ENCODE data around the gene RELCH. TPM values are rescaled to one million over a fixed set of nuclear protein-coding genes. Genes with fewer than 3 reads are reported as not detected.

The RELCH gene
- total RNA-seq, 1 donor from 2014 or later, result 26.6 TPM

DNA sequence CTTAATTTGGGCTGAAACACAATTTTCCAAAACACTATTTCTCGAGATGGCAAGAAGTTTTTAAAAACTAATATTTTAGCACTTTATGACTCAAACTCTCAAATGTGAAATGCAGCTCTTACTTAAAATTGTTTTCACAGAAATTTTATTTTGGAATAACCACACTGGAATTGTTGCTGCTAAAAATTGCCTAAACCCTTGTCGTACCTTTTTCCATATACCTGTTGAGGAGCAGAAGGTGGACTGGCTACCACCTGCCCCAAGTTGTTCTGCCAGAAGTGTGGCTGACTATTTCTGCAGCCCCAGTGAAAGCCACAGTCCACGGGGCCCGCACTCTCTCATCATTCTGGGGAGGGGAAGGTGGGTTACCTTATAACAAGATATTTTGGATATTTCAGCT, 161.4 kb downstream of the RELCH start:
- H4K20me1 ChIP-seq (ENCODE audit: insufficient read depth, low read length), result no peaks in the 10 kb centered on the region
- H3K27ac Mint-ChIP-seq (ENCODE audit: unreplicated experiment), result no peak overlapping the region
- no peak overlapping the region for H3K4me3 ChIP-seq (ENCODE audit: insufficient read depth, low read depth, low read length)
- H3K4me1 ChIP-seq (ENCODE audit: insufficient read depth, low read length), result no peaks in the 10 kb centered on the region
- no peak for DNase-seq (ENCODE audit: low read depth)
- H3K9me3 Mint-ChIP-seq (ENCODE audit: unreplicated experiment), result no peaks in the 10 kb centered on the region
- no peak overlapping the region for H3K4me2 ChIP-seq (ENCODE audit: low read length)
- peaks cover 6% of the 10 kb centered on the region for H3K4me1 Mint-ChIP-seq (ENCODE audit: low read depth, unreplicated experiment)
- TF ChIP-seq EZH2 (IDR thresholded peaks at IDR 0.05; ENCODE audit: insufficient read depth, low read length), result no peak
- TF ChIP-seq, protein P1, sequence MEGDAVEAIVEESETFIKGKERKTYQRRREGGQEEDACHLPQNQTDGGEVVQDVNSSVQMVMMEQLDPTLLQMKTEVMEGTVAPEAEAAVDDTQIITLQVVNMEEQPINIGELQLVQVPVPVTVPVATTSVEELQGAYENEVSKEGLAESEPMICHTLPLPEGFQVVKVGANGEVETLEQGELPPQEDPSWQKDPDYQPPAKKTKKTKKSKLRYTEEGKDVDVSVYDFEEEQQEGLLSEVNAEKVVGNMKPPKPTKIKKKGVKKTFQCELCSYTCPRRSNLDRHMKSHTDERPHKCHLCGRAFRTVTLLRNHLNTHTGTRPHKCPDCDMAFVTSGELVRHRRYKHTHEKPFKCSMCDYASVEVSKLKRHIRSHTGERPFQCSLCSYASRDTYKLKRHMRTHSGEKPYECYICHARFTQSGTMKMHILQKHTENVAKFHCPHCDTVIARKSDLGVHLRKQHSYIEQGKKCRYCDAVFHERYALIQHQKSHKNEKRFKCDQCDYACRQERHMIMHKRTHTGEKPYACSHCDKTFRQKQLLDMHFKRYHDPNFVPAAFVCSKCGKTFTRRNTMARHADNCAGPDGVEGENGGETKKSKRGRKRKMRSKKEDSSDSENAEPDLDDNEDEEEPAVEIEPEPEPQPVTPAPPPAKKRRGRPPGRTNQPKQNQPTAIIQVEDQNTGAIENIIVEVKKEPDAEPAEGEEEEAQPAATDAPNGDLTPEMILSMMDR (IDR thresholded peaks at IDR 0.05; ENCODE audit: insufficient read depth, low read depth, low read length), result no peak
- H3K9ac ChIP-seq (ENCODE audit: low read length), result no peak overlapping the region
- no peak for FAIRE-seq
- no peaks in the 10 kb centered on the region for H3K79me2 ChIP-seq (ENCODE audit: insufficient read depth, low read length)
- peaks cover 31% of the 10 kb centered on the region for H3K27me3 ChIP-seq (ENCODE audit: insufficient read depth, low read length)
- no peak overlapping the region for H2AFZ ChIP-seq (ENCODE audit: low read depth, low read length)
- peaks cover 23% of the 10 kb centered on the region for H3K27me3 Mint-ChIP-seq (ENCODE audit: low read depth, unreplicated experiment)
- H3K36me3 Mint-ChIP-seq (ENCODE audit: low read depth, unreplicated experiment), result no peaks in the 10 kb centered on the region
- no peak overlapping the region for H3K4me3 Mint-ChIP-seq (ENCODE audit: unreplicated experiment)
- no peaks in the 10 kb centered on the region for H3K9me3 ChIP-seq (ENCODE audit: insufficient read depth, low read depth, low read length)
- H3K36me3 ChIP-seq (ENCODE audit: insufficient read depth, low read length), result no peaks in the 10 kb centered on the region
- no peak overlapping the region for H3K27ac ChIP-seq (ENCODE audit: low read depth, low read length)

DNA sequence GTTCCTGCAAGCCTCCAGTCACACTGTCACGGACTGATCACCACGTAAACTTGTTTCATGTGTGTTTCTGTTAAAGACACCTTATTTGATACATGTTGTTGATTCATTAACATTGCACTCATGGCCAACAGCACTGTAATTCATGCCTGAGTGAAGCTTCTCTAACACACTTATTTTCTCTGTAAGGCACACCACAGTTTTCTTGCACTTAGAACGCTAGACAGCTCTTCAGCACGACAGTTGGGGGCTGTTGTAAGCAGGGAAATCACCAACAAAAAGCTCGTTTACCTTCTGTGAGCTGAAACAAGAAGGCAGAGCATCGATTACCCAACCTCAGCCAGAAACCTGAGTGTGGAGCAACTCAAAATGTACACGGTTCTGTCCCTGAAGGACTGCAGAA, 166.1 kb downstream of the RELCH start:
- FAIRE-seq (no peak), DNase-seq (ENCODE audit: low read depth) (no peak)
- H3K9me3 Mint-ChIP-seq (ENCODE audit: unreplicated experiment), result no peaks in the 10 kb centered on the region
- H2AFZ ChIP-seq (ENCODE audit: low read depth, low read length), result no peak overlapping the region
- H3K27me3 Mint-ChIP-seq (ENCODE audit: low read depth, unreplicated experiment), result peaks cover 4% of the 10 kb centered on the region
- no peak overlapping the region for H3K4me3 ChIP-seq (ENCODE audit: insufficient read depth, low read depth, low read length)
- H3K4me3 Mint-ChIP-seq (ENCODE audit: unreplicated experiment), result no peak overlapping the region
- no peaks in the 10 kb centered on the region for H3K4me1 Mint-ChIP-seq (ENCODE audit: low read depth, unreplicated experiment)
- TF ChIP-seq EZH2 (IDR thresholded peaks at IDR 0.05; ENCODE audit: insufficient read depth, low read length), result no peak
- TF ChIP-seq, protein P1 (IDR thresholded peaks at IDR 0.05; ENCODE audit: insufficient read depth, low read depth, low read length), result no peak
- H3K27me3 ChIP-seq (ENCODE audit: insufficient read depth, low read length), result peaks cover 1% of the 10 kb centered on the region
- H3K9ac ChIP-seq (ENCODE audit: low read length), result no peak overlapping the region
- H3K36me3 ChIP-seq (ENCODE audit: insufficient read depth, low read length), result no peaks in the 10 kb centered on the region
- H4K20me1 ChIP-seq (ENCODE audit: insufficient read depth, low read length), result no peaks in the 10 kb centered on the region
- no peaks in the 10 kb centered on the region for H3K79me2 ChIP-seq (ENCODE audit: insufficient read depth, low read length)
- H3K4me1 ChIP-seq (ENCODE audit: insufficient read depth, low read length), result no peaks in the 10 kb centered on the region
- no peak overlapping the region for H3K4me2 ChIP-seq (ENCODE audit: low read length)
- no peaks in the 10 kb centered on the region for H3K36me3 Mint-ChIP-seq (ENCODE audit: low read depth, unreplicated experiment)
- H3K27ac ChIP-seq (ENCODE audit: low read depth, low read length), result no peak overlapping the region
- H3K9me3 ChIP-seq (ENCODE audit: insufficient read depth, low read depth, low read length), result no peaks in the 10 kb centered on the region
- H3K27ac Mint-ChIP-seq (ENCODE audit: unreplicated experiment), result no peak overlapping the region

DNA sequence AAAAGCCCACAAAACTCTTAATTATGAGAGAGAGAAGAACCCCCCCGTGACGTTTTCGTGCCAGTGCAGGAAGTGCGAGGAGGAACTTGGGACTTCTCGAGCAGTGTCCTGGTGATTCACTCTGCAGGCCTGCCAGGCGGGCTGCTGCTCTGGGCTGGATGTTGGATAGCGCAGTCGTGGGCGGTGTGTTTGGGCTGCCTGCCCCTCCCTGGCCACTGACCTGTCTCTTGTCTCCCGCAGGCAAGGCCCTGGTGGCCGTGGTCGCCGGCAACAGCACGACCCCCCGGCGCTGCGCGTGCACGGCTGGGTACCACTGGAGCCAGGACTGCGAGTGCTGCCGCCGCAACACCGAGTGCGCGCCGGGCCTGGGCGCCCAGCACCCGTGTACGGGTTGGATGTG, 167.1 kb downstream of the RELCH start:
- H3K9ac ChIP-seq (ENCODE audit: low read length), result no peak overlapping the region
- Mint-ChIP-seq H3K27me3 (ENCODE audit: low read depth, unreplicated experiment) (no peaks in the 10 kb centered on the region), H3K4me3 (ENCODE audit: unreplicated experiment) (no peak overlapping the region), H3K4me1 (ENCODE audit: low read depth, unreplicated experiment) (no peaks in the 10 kb centered on the region), H3K9me3 (ENCODE audit: unreplicated experiment) (no peaks in the 10 kb centered on the region), H3K27ac (ENCODE audit: unreplicated experiment) (no peak overlapping the region), H3K36me3 (ENCODE audit: low read depth, unreplicated experiment) (no peaks in the 10 kb centered on the region)
- no peaks in the 10 kb centered on the region for H4K20me1 ChIP-seq (ENCODE audit: insufficient read depth, low read length)
- no peak overlapping the region for H3K4me2 ChIP-seq (ENCODE audit: low read length)
- H3K27me3 ChIP-seq (ENCODE audit: insufficient read depth, low read length), result no peaks in the 10 kb centered on the region
- DNase-seq (ENCODE audit: low read depth) (no peak), FAIRE-seq (no peak)
- H3K4me3 ChIP-seq (ENCODE audit: insufficient read depth, low read depth, low read length), result no peak overlapping the region
- H2AFZ ChIP-seq (ENCODE audit: low read depth, low read length), result no peak overlapping the region
- TF ChIP-seq, protein P1 (IDR thresholded peaks at IDR 0.05; ENCODE audit: insufficient read depth, low read depth, low read length), result no peak
- no peak for TF ChIP-seq EZH2 (IDR thresholded peaks at IDR 0.05; ENCODE audit: insufficient read depth, low read length)
- no peaks in the 10 kb centered on the region for H3K4me1 ChIP-seq (ENCODE audit: insufficient read depth, low read length)
- H3K9me3 ChIP-seq (ENCODE audit: insufficient read depth, low read depth, low read length), result no peaks in the 10 kb centered on the region
- no peaks in the 10 kb centered on the region for H3K79me2 ChIP-seq (ENCODE audit: insufficient read depth, low read length)
- no peaks in the 10 kb centered on the region for H3K36me3 ChIP-seq (ENCODE audit: insufficient read depth, low read length)
- H3K27ac ChIP-seq (ENCODE audit: low read depth, low read length), result no peak overlapping the region

Measured in astrocyte (in vitro differentiated cells and primary cell).